HG03575 (cell line): ENCODE results near the gene HOXC4.

Experiments used
- ATAC-seq: cut with Tn5 transposase; IDR thresholded peaks from one replicate; pipeline ENCODE4 v1.9.1; 2021; ENCODE audit not compliant: unreplicated experiment, insufficient number of reproducible peaks, low FRiP score; ENCODE audit errors: extremely low read depth

HOXC4 gene

DNA sequence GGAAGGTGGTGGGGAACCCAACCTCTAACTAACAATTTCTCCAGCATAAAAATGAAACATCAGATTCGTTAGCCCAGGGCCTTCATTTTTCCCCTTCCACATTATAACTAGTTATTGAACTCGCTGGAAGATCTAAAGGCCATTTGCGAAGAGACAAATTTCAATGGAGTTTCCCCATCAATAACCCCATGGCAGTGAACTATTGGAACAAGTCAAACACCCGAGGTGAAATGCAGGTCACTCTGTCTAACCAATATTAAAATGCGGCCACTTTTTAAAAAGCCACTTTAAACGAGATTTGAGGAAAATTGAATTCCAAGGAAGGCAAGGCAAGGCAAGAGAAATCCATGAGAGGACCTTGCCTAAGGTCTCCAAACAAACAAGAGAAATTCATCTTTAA lies 4.5 kb upstream of the HOXC4 start:
- no peak for ATAC-seq

DNA sequence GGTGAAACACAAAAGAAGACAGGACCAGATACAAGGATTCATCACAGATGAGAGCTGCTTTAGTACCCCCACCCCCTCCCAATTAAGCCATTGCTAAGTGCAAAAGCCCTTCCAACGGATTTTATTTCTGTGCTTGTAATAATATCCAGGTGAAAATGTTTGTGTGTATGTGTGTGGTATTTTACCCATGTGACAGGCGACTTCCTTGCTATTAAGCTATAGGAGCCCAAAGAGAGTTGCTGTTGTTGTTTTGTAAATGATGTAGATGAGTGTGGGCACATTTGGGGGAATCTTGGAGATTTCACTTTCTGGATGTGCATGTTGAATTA lies 3.2 kb upstream of the HOXC4 start:
- ATAC-seq = no peak

DNA sequence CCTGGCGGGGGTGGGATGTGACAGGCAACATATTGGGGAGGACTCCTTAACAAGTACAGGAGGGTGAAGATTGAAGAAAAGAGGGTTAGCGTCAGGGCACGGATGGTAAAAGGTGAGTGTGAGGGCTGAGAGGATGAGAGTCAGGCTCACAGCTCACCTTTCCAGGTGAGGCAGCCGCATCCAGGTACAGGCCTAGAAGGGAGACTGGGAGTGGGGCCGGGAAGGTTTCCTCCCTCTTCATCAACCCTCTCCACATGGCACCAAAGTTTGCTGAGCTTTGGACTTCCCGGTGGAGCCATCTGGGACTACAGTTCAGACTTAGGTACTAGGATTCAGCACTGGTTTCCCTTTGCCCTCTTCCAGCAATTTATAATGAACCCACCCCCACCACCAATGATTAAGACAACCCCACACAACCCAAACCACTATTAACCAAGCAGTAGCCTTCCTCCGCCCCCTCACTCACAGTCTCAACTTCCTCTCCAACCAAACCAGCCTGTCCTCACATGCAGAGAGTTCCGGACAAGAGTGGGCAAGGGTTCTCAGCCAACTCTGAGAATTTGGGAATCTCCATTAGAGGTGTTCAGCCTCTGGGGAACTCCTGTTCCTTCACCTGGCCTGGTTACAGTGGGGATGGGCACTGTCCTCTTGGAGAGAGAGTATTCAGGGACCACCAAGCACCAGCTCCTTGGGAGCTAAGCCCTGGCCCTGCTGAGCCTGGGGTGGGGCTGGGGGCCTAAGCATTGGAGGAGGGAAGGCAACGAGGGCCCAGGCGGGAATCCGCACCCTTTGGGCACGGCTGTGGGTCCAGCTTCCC lies 2.4 kb upstream of the HOXC4 start:
- no peak for ATAC-seq

DNA sequence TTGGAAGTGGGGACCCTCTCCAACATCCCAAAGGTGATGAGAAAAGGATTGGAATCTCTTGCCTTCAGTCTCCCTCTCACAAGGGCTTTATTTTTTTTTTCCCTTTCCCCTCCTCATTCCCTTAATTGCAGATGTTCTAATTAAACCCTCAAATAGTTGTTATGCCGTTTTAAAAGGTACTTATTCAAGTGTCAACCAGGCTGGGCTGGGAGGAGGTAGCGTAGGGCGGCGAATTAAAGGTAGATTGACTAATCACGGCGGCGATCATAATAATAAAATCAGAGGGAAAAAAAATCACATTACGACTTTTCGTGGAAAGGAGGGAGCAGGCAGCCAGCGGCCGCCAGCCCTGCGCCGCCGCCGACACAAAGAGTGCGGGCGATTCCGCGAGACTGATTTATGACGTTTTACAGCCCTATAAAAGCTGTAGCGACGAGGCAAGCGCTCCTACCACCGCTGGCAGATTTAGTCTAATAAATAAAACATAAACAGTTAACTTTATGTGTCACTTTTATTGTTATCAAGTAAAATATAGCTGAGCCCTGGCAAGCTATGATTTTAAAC lies 1.7 kb upstream of the HOXC4 start:
- ATAC-seq = no peak

DNA sequence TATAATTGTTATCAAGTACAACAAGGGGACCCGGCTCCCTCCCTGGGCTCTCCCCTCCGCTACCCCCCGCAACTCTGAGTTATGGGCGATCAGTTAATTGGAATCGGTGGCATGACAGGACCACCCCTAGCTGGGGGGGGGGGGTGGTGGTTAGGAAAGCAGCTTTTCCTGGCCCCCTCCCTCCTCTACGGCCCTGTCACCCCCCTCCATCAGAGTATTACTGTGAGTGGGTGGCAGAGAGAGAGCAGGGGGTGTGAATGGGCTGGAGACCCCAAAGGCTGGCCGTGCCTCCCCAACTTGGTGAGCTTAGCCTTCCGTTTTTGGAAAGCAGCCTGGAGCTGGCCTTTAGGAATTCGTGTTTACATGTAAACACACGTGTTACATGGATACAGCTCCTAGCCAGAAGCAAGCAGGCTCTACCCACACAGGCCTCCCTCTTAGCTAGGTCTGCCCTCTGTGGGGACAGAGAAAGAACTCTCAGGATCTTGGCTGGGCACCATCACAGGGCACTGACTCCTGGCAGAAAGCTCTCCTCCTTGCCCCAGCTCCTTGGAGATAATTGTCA lies 1.1 kb upstream of the HOXC4 start:
- no peak for ATAC-seq

DNA sequence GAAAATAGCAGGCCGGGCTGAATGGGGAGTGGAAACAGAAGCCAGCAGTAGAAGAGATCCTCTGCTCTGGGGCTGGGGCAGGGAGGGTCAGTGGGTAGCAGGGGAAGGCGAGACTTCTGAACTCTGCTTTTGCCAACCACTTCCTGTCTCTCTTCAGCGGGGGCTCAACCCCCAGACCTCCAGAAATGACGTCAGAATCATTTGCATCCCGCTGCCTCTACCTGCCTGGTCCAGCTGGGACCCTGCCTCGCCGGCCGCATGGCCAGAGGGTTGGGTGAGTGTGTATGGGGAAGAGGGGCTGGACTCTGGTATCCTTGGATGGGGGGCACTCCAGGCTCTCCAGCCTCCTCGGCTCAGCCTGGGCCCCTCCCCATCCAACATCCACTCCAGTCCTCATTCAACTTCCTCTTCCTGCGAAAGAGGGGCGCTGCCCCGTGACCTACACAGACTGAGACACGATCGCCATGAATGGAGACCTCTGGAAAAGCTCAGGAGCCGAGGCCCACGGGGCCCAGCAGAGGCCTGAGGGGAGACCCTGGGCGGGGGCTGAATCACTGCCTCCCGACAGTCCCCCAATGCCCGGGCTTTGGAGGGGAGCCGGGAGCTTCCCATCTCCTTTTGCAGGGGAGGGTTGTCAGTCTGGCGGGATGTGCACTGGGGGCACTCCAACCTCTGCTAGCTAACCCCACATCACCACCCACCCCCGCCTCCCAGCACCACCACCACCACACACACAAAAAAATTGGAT lies 458 bp upstream of the HOXC4 start:
- peak; percentile 52 for ATAC-seq

DNA sequence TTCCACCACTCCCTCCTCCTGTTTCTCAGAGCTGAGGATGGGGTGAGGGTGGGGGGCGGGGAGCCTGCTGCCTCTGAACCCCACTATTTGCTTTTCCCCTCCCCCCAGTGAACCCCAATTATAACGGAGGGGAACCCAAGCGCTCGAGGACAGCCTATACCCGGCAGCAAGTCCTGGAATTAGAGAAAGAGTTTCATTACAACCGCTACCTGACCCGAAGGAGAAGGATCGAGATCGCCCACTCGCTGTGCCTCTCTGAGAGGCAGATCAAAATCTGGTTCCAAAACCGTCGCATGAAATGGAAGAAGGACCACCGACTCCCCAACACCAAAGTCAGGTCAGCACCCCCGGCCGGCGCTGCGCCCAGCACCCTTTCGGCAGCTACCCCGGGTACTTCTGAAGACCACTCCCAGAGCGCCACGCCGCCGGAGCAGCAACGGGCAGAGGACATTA lies 1.1 kb downstream of the HOXC4 start:
- no peak for ATAC-seq

DNA sequence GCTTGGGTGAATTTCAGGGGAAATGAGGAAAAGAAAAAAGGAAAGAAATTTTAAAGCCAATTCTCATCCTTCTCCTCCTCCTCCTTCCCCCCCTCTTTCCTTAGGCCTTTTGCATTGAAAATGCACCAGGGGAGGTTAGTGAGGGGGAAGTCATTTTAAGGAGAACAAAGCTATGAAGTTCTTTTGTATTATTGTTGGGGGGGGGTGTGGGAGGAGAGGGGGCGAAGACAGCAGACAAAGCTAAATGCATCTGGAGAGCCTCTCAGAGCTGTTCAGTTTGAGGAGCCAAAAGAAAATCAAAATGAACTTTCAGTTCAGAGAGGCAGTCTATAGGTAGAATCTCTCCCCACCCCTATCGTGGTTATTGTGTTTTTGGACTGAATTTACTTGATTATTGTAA lies 1.9 kb downstream of the HOXC4 start:
- ATAC-seq = no peak

DNA sequence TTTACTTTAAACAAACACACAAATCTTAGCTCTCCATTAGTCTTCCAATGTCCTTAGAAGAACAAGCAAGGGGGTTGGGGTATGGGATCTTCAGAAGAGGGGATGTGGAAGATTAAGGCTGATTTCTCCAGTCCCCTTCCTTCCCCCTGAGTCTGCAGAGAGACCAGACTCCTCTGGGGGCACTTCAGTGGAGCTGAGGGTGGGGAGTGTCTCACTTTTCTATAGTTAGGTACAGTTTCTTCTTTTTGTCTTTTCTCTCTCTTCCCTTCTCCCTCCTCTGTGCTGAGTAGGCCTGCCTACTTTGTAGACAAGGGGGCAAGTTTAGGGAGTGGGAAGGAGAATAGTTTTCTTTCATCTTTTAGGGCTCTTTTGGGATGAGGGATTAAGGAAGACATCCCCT lies 2.5 kb downstream of the HOXC4 start:
- no peak for ATAC-seq

DNA sequence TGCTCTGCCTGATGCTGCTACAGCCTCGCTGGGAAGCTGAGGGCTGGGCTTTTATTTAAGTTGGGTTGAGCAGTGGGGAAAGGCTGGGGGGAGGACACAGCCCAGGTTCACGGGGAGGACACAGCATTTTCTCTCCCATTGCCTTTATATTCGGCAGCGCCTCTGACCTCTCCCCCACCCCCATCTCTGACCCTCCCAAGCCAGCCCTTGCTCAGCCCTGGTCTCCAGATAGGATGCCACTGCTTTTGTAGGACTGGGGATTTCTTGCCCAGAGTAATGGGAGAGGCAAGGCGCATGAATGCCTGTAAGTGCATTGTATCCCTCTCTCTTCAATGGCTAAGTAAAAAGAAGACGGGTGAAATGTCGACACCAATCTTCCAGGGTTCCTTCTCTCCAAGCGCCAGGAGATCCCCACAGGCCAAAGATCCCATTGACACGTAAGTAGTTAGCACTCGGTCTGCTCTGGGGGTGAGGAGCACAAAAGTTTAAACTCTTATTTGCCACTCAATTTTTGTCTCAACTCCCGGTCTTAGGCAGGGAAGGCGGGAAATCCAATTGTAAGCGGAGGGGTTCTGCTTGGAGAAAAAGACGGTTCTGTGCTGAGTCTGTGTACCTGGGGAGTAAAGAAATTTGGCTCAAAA lies 4.6 kb downstream of the HOXC4 start:
- ATAC-seq = no peak

DNA sequence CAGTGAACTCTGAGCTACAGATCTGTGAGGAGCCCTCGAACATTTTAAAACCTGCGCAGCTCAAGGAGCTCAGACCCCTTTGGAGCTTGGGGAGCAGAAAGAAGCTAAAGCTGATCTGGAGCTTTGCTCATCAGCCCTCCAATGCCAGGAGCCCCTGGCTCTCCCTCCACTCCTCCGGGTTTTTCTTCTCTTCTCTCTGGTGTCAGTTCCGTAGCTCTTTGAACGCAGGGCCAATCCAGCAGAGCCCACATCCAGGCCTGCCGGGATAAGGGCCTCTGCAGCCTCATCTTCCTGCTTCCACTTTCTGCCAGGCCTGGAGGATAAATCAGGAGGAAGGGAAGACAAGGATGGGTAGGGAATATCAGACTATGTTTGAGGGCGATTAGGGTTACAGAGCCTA lies 6.0 kb downstream of the HOXC4 start:
- ATAC-seq = no peak

DNA sequence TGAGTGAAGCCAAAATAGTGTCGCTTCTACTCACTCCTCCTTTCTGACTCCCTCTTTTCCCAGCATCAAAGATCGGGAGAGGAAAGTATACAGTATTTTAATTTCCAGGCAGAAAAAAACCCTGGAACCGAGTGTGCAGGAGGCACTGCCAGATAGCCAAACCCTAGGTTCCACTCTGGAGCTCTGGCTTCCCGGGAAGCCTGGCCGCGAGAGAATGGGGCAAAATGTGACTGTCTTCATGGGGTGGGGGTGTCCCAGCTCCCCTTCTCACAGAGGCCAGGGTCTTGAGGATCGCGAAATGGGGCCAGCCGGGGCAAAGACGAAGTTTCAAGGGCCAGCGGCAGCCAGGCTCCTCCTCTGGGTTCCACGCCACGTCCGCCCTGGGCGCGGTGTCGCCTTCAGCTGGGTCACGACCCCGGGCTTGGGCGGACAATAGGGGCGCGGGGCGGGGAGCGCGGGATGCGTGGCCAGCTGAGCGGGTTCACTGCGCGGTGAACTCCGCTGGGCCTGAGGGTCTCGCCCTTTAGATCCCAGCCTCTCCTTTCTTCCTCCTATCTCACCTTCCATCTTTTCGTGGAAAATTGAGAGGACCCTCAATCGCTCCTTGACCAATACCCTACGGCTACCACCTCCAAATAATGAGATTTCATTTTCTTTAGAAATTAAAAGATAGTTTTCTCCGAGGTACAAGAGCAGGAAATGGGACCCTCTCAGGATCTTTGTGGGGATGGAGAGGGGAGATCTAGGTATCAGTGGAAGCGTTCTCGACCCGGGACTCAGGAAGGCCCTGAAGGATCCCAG lies 6.7 kb downstream of the HOXC4 start:
- ATAC-seq = no peak

DNA sequence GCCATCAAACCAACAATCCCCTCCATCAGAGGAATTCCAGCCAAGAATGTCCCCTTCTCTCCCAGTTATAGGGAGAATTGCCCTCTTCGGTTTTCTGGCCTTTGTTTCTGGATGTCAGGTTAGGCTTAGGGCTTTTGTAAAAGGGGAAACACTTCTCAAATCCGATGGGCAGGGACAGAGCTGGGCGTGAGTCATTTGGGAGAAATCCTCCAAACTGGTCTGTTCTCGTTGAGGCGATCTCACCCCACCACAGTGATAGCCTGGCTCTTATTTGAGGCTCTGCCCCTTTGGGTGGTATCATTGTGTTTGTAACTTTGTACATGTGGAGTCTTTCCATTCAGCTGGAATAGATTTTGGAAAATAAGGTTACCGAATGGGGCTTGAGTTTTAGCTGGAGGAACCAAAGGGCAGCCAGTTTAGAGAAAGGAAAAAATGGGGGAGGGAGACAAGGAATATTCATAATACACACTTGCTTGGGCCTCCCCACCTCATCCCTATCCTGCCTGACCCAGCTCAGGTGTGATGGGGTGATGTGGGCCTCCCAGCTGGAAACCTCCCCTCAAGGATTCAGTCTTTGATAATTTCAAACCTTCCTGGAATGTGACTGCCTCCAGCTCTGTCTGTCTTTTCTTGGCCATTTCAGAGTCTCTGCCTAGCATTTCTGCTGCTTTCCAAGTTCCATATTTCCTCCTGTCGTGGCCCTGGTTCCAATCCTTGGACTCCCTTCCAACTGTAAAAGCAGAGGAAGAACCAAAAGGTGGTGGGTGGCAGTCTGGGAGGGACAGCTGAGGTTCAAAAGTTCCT lies 7.5 kb downstream of the HOXC4 start:
- no peak for ATAC-seq

DNA sequence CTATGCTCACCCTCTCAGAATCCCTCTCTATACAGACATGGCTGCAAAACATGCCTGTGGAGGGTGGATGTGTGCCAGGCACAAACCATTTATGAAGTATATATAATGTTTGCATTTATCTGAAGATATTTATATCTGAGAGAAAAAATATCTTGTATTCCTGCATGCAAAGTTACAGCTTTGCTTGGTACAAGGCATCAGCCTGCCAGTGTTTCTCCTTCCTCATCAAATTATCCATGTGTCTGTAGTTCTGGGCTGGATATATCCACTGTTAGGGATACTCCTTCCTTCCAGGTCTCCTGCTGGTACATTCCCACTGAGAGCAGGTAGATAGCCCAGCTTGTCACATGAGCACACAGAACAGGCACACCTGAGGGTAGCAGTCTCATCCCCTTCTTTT lies 12.0 kb downstream of the HOXC4 start:
- no peak for ATAC-seq

DNA sequence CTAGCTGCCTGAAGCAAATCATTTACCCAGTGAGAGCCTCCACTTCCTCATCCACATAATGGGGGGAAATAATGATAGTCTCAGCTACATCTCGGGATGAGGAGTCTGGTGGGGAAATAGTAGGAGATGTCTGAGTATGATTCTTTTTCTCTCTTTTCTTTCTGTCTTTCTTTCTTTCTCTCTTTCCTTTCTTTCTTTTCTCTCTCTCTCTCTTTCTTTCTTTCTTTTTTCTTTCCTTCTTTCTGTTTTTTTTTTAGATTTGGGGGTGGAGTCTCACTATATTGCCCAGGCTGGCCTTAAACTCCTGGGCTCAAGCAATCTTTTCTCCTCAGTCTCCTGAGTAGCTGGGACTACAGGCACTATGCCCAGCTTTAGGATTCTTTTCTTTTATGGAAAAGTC lies 12.8 kb downstream of the HOXC4 start:
- ATAC-seq = no peak

DNA sequence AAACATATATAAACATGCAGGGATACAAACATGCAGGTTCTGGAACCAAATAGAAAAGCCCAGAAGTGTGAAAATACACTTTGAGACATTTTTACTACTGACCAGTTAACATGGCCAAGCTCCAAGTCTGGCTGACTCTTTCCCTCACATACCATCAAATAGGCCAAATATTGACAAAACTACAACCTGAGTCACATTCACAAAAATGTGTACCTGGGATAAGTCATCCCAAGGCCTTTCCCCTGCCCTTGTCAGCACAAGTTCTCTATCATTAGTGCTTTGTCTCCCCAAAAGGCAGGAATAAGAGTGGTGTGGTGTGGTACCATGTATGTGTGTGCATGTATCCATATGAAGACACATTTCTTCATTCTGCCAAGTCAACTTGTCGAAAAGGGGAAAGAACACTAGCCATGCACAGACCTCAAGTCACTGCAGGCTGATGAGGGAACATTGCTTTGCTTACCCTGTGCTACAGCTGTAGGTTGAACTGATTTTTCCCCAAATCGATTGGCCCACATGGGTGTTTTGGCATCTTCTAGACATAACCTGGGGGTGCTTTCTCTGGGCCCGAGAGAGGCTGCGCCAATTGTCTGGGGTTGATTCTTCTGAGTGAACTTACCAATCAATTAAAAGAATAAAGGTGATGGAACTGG lies 14.9 kb downstream of the HOXC4 start:
- no peak for ATAC-seq

DNA sequence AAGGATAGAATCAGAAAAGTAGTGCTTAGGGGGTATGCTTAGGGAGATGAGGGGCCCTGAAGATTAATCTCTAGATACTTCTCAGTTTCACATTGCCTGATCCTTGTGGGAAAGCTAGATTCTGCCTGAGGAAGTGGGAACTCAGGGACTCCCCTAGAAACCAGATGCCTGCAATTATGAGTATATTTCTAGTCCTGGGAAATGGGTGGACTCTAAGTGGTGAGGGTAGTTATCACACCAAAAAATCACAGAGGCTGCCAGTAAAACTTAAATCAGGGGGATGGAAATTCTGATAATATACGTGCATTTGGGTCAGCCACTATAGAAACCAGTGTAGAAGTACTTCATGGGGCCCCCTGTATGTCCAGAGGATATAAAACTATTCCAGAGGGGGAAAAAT lies 18.3 kb downstream of the HOXC4 start:
- ATAC-seq = no peak

DNA sequence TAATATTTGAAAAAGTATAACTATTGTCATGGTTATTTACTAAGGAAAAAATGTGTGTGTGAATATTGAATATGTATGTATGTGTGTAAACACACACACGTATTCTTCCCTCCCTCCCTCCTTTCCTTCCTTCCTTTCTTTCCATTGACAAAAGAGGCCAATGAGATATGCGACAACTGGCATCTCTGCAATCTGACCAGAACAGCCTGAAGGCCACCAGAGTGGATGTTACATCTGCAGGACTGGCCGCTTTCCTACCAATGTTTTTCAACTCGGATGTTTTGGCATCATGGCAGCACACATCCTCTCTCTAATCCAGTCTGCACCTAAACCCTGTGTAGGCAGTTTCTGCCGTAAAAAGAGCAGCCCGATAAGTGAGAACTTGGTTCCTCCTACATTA lies 20.7 kb downstream of the HOXC4 start:
- no peak for ATAC-seq
